Epithelial cell of proximal tubule (primary cell): Measurements from ENCODE around the gene PTPRT. TPM values are rescaled to one million over a fixed set of nuclear protein-coding genes. Genes with fewer than 3 reads are reported as not detected.

Source experiments
- DNase-seq: peaks from one replicate; pipeline ENCODE4 v3.0.0-alpha.2; 2011; ENCODE audit warnings: low read depth
- H3K4me3 ChIP-seq: 2 replicates; pipeline ENCODE4 v1.5.1; 2011; ENCODE audit warnings: low read depth, mild to moderate bottlenecking, low read length
- CTCF ChIP-seq: conservative IDR thresholded peaks from 2 replicates; pipeline ENCODE4 v1.5.1; 2012; ENCODE audit warnings: low read depth, mild to moderate bottlenecking, low read length
- total RNA-seq: library from RNA; depleted of rRNA; stranded (reverse); fragments of >200 nt; gene quantifications from 2 replicates; pipeline ENCODE4 v1.2.3, GENCODE V29; 2015

PTPRT gene
- total RNA-seq, 1 donor from 2014 or later, result not detected

GRCh38 chr20:42785041-42785440 lies 404.7 kb downstream of the PTPRT start:
- no peak overlapping the region for H3K4me3 ChIP-seq
- no peak for DNase-seq
- no peak for TF ChIP-seq CTCF

- DNase-seq, result no peak
- no peak for TF ChIP-seq CTCF
- no peak overlapping the region for H3K4me3 ChIP-seq
Observed at GRCh38 chr20:42779216-42779615, 410.5 kb downstream of the PTPRT start.

GRCh38 chr20:42775866-42776265 lies 413.8 kb downstream of the PTPRT start:
- no peak for TF ChIP-seq CTCF
- no peak for DNase-seq

GRCh38 chr20:42775037-42775436 lies 414.7 kb downstream of the PTPRT start:
- TF ChIP-seq CTCF, result no peak
- H3K4me3 ChIP-seq, result no peak overlapping the region
- no peak for DNase-seq

More at GRCh38 chr20:42775866-42776265, 413.8 kb downstream of the PTPRT start:
- H3K4me3 ChIP-seq, result no peak overlapping the region

- no peak for DNase-seq
- no peak overlapping the region for H3K4me3 ChIP-seq
- no peak for TF ChIP-seq CTCF
Observed at GRCh38 chr20:42763015-42763414, 426.7 kb downstream of the PTPRT start.

GRCh38 chr20:42756991-42757390 lies 432.7 kb downstream of the PTPRT start:
- no peak for TF ChIP-seq CTCF
- H3K4me3 ChIP-seq, result no peak overlapping the region
- DNase-seq, result no peak

- TF ChIP-seq CTCF, result no peak
- no peak for DNase-seq
- no peak overlapping the region for H3K4me3 ChIP-seq
Observed at GRCh38 chr20:42754706-42755105, 435.0 kb downstream of the PTPRT start.
